ENCODE results near the gene ARTN.

Gene ARTN

DNA sequence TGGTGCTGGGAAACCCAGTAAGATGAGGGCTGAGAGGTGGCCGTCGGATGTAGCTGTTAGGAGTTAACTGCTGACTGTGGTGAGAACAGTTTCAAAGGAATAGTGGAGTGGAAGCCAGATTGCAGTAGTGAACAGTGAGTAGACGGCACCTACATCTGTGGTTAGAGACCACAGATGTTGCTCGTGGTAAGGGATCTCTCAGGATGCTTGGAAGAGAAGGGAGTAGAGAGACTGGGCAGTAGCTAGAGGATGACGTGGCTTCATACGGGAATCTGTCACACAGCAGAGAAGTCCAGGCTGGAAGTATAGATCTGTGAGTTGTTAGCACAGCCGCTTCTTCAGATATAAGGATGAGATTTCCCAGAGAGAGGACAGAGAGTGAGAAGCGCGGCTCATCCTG, 7.8 kb upstream of the ARTN start:
- no peak for DNase-seq

DNA sequence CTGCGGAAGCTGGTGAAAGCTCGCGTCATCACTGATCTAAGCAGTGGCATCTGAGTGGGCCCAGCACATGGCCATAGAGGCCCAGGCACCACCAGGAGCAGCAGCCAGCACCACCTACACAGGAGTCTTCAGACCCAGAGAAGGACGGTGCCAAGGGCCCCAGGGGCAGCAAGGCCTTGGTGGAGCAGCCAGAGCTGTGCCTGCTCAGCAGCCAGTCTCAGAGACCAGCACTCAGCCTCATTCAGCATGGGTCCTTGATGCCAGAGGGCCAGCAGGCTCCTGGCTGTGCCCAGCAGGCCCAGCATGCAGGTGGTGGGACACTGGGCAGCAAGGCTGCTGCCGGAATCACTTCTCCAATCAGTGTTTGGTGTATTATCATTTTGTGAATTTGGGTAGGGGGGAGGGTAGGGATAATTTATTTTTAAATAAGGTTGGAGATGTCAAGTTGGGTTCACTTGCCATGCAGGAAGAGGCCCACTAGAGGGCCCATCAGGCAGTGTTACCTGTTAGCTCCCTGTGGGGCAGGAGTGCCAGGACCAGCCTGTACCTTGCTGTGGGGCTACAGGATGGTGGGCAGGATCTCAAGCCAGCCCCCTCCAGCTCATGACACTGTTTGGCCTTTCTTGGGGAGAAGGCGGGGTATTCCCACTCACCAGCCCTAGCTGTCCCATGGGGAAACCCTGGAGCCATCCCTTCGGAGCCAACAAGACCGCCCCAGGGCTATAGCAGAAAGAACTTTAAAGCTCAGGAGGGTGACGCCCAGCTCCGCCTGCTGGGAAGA, 3.2 kb upstream of the ARTN start:
- no peak for DNase-seq

DNA sequence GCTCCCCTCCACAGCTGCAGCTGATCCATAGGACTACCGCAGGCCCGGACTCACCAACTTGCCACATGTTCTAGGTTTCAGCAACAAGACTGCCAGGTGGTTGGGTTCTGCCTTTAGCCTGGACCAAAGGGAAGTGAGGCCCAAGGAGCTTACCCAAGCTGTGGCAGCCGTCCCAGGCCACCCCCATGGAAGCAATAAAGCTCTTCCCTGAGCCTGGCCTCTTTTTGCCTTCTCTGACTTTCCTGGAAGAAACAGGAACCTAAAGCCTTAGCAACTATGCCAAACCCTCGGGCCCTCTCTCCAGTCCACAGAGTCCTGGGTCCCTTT, 2.7 kb upstream of the ARTN start:
- DNase-seq, result no peak

DNA sequence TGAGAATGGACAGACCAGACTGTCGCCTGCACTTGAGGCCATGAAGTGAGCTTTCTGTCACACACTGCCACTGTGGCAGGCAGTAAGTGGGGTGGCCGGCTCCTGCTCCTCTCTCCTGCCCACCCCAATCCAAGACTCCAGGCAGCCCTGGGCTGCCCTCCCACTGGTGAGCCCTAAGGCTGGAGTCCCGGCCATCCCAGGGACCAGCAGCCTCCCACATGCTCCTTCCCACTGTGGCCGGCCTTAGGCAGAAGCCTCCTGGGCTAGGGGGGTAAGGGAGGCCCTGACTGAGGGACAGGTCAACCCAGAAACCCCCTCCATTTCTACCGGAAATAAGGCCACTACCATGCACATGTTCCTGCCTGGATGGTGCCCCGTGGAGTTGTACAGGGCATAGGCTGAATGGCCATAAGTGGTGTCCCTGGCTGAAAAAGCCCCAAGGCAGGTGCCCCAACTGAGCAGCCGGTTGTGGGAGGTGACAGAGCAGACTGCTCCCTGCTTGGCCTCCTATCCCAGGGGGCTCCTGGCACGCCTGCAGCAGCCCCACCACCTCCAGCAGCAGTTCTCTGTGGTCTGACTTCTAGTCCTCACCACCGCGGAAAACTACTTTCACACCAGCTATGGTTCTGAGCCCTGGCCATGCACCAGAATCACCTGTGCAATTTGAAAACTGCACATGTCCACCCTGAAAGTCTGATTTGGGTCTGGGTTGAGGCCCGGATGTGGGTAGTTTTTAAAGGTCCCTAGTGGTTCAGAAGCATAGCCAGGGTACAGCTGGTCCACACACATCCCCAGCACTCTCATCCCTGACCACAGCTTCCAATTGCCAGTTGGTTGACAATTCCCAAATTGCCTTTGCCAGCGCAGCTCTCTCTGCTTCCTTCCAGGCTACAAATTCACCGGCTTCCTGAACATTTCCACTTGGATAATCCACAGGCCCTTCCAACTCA, 1.6 kb upstream of the ARTN start:
- DNase-seq, result no peak

DNA sequence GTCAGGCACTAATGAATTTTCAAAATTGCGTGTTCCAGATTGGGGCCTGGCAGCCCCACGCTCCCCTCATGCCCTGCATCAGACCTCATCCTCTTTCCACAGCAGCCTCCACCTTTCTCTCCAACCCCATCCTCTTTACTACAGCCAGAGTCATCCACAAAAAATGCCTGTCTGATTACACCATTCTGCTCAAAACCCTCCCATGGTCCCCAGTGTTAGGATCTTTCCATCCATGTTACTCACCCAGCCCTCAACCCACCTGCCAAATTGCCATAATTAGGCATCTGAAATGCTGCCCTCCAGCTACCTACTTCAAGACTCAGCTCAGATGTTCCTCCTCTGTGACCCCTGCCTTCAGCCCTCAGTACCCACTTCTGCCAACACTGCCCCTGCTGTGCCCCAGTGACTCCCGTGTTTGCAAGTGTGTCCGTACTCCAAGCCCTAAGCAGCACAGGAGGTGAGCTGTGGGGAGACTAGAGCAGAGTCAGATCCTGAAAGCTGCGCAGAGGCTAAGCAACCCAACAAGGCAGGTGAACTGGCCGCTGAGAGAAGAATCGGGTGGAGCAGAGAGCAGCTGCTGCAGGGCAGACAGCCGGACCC, 715 bp upstream of the ARTN start:
- peak; percentile 73 for DNase-seq

DNA sequence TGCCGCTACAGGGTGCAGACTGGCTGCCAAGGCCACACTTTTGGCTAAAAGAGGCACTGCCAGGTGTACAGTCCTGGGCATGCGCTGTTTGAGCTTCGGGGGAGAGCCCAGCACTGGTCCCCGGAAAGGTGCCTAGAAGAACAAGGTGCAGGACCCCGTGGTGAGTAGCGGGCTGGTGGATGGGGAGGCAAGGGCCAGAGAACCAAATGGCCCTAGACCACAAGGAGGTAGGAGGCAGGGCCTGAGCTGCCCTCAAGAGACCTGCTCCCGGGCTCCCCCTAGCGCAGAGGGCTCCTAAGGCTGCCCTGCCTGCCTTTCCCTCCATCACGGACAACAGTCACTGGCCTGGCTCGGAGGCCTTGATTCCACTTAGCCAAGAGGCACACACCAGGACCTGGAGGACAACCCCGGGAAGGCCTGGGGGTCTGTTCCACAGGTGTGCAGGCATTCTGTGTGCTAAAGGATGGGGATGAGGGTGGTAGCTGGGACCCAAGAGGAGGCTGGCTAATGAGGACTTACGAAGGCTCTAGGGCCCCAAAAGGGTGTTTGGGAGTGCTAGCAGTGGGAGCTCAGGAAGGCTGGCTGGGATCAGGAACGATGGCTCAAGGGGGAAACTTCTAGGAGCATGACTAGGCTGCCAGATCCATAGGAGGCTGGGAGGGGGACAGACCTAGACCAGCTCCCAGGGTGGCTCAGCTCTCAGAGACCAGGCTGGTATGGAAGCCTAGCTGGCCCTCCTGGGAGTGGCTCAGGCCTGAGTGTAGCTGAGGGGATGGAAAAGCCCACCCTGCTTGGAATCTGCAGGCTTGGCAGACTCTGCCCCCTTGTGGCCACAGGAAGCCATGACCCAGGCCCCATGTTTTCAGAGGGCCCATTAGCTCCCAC, 742 bp downstream of the ARTN start:
- DNase-seq, result peak; percentile 74

DNA sequence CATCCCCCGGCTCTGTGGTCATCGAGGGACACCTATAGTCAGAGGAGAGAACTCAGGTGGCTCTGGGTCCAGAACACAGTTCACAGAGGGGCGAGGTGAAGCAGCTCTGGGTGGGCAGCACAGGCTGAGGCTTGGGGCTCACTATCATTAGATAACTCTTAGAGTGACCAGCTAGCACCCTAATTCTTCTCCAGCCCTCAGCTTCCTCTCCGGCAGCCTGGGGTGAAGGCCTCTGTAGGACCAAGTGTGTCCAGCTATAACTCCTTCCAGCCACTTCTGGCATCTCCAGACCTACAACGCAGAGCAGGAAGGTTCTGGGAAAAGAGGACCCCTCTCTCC, 1.4 kb downstream of the ARTN start:
- DNase-seq, result no peak

DNA sequence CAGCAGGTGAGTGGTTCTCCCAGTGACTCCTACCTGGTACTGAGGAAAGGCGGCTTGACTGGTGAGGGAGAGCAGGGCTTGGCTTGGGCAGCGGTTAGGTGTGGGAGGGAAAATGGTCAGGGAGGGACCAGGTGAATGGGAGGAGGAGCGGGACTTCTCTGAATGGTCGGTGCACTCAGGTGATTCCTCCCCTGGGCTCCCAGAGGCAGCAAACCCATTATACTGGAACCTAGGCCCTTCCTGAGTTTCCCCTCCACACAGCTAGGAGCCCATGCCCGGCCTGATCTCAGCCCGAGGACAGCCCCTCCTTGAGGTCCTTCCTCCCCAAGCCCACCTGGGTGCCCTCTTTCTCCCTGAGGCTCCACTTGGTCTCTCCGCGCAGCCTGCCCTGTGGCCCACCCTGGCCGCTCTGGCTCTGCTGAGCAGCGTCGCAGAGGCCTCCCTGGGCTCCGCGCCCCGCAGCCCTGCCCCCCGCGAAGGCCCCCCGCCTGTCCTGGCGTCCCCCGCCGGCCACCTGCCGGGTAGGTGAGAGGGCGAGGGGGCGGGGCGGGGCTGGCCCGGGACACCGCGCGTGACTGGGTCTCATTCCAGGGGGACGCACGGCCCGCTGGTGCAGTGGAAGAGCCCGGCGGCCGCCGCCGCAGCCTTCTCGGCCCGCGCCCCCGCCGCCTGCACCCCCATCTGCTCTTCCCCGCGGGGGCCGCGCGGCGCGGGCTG, 2.3 kb downstream of the ARTN start:
- DNase-seq, result no peak

DNA sequence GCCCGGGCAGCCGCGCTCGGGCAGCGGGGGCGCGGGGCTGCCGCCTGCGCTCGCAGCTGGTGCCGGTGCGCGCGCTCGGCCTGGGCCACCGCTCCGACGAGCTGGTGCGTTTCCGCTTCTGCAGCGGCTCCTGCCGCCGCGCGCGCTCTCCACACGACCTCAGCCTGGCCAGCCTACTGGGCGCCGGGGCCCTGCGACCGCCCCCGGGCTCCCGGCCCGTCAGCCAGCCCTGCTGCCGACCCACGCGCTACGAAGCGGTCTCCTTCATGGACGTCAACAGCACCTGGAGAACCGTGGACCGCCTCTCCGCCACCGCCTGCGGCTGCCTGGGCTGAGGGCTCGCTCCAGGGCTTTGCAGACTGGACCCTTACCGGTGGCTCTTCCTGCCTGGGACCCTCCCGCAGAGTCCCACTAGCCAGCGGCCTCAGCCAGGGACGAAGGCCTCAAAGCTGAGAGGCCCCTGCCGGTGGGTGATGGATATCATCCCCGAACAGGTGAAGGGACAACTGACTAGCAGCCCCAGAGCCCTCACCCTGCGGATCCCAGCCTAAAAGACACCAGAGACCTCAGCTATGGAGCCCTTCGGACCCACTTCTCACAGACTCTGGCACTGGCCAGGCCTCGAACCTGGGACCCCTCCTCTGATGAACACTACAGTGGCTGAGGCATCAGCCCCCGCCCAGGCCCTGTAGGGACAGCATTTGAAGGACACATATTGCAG, 3.0 kb downstream of the ARTN start:
- DNase-seq, result no peak

DNA sequence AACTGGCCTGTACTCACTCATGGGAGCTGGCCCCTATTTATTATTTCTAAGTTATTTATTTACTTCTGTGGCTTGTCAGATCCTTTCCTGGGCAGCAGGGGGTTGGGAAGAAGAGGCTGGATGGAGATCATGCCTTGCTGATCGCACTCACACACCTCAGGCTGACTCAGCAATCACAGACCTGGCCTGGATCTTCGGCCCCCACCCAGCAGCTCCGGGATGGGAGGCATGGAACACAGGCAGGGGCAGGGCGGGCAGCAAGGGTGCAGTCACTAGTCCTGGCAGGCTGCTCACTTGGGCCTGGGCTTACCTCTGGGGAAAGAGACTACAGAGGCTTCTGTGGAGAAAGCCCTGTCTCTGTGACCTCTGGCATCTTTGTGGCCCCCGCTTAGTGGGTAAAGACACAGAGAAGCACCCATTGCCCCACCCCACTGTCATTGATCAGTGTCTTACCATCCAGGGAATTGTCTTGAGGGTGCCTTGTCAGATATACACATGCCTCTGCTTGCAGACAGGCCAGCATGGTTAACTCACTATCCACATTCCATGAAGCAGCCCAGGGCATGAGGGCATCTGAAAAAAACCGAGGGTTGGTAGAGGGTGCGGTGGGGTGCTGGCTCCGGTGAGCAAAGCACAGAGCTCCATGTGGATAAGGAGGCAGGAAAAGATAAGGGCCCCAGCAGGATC, 3.7 kb downstream of the ARTN start:
- no peak for DNase-seq

DNA sequence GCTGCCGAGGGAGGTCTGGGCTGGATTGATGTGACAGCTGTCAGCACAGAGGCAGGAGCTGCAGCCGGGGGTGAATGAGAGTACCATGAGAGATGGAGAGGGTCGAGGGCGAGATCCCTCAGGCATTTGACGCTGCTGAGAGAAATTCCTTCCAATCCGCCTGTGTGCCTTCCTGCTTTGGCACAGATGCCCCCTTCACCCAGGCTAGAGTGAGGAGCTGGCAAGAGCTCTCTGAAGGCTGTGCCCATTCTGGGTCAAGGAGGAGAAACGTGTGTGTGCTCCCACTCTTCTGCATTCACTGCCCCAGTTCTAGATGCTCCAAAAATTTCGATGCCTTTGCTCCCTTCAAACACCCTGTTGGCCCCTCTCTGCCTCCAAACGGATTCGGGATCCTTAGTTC, 4.8 kb downstream of the ARTN start:
- DNase-seq, result no peak

DNA sequence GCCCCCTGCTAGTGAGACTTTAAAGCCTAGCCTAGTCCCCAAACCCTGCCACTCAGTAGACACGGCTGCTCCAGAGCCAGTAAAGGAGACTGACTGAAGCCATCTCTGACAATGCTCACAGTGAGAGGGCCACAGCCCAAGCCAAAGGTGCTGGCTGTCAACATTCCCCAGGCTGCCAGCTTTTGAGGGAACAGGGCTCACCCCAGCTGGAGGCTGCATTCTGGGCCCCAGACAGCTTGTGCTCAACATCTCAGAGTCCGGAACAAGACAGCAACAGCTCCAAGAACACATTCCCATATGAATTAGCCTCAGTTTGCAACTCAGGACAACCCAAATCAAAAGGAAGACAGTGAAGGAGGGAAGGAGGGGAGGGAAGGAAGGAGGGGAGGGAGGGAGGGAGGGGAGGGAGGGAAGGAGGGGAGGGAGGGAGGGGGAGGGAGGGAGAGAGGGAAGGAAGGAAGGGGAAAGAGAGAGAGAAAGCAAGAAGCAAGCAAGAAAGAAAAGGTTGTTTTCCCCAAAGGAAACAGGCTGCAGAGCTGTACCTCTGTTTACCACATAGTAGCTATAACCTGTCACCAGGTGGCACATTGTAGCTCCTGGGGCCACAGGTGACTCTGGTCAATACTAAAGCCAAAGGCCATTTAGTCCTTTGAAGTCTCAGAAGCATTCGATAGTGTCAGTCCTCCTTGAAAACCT, 5.4 kb downstream of the ARTN start:
- DNase-seq, result no peak

DNA sequence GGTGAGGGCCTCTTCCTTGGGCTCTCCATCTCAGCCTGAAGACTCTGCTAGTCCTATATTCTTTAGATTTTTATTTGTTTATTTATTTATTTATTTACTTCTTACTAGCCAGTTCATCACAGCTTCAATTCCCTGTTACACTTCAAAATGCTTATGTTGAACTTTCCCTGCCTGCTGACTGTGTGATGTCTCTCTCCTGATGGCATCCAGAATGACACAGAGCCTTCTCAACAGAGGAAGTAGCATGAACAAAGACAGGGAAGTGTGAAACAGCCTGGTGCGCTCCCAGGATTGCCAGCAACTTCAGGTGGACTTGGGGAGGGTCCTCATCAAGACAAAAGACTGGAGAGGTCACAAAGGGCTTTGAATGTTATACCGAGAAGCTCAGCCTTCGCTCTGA, 8.8 kb downstream of the ARTN start:
- no peak for DNase-seq

DNA sequence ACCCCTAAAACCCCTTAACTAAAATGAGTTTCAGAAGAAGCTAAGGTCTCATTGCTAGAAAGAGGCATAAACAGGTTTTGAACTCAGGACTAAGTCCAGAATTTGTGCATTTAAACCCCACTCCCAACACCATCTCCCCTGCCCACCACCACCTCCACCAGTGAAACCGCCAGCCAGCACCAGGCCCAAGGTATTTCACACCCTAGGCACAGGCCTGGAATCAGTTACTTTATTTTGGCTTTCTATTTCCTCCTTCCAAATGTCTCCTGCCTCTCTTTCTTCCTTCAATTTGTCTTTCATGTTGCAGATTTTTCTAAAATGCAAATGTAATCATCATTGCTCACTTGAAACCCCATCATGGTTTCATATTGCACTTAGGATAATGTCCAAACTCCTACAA, 11.3 kb downstream of the ARTN start:
- DNase-seq, result no peak

DNA sequence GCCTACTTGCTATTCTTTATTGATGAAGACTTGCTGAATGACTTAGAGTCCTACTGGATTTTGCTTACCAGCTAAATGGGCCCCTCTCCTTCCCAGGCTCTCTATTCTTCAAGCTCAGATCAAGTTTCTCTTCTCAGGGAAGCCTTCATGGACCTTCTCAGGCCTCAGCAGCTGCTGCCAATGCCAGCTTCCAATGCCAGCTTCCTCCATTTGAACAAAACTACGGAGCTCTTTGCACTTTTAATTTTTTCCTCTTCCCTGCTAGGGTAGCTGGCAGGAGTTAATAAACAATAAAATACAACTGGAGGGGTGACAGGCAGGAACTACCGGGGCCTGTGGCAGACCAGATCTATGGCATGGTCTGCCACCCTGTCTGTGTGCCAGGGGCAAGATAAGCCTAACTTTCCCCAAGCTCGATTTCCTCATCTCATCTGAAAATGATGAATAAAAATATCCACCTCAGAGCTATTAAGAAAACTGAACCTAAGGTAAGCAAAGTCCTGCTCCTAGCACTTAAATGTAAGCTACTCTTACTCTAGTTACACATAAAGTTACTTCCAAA, 12.2 kb downstream of the ARTN start:
- peak; percentile 16 for DNase-seq

DNA sequence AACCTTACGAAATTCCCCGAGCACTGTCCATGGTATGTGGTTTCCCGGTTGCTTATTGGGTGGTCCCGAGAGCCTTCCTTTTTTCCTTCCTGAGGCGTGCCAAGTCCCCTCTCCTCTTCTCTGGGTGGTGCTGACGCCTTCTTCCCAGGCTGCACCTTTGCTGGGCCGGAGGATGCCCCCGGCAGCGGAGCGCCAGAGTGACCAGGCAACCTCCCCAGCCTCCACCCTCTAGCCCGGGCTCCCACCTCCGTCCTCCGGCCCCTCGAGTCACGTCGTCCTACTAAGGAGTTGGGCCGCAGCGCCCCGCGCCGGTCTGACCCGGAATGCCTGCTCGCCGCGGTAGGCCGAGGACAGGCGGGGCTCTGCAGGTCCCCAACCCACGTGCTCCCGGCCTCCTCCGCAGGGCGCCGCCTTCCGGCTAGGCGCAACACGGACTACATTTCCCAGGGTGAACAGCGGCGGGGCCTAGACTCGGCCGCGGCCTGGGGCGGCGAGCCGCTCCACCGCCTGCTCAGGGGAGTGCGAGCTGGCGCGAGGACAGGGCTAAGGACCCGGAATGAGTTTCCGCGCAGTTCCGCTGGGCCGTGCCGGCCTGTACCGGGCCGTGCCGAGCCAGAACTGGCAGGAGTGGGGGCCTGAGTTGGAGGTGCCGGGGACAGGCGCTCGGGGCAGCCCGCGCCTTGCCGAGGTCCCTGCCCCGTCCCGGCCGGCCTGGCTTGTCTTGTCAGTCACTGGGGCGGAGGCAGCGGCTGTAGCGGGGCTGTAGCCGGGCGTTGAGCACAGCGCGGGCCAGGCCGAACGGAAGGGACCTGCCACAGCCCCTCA, 12.8 kb downstream of the ARTN start, which contains the start of gene IPO13:
IPO13 (plus strand) TSS at position 715 of the 825 bp plus-strand sequence. CDS start 651 bp downstream, outside the sequence.
- peak; percentile 95 for DNase-seq

DNA sequence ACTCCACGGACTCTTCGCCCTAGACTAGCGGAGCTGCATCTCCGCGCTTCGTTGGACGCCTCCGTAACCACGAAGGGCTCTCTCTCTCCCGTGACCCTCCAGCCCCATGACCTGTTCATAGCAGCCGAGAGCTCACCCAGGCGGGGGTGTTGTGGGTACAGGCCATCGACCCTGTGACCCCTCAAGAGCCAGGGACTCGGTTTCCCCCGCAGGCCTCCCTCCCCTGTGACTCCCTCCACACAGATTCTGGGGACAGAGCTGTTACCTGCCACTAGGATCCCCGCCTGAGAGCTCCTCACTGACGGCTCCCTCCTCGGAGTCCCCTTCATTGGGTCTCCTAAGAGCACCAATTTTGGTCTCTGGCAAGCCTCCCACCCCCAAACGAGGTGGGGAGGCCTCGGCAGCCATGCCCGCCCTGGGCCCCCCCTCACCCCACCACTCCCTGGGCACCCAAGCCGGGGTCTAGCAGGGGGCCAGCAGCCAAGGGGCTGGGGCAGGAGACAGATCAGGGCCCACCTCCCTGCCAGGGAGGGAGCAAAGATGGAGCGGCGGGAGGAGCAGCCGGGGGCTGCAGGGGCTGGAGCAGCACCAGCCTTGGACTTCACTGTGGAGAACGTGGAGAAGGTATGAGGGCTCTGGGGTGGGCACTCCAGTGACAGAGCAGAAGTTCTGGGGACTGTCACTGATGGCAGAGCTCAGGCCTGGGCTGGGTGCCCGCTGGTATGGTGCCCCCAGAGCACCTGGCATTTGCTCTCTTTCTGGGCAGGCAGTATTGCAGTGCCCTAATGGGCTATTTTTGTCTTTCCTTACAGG, 13.7 kb downstream of the ARTN start:
- DNase-seq, result peak; percentile 25

DNA sequence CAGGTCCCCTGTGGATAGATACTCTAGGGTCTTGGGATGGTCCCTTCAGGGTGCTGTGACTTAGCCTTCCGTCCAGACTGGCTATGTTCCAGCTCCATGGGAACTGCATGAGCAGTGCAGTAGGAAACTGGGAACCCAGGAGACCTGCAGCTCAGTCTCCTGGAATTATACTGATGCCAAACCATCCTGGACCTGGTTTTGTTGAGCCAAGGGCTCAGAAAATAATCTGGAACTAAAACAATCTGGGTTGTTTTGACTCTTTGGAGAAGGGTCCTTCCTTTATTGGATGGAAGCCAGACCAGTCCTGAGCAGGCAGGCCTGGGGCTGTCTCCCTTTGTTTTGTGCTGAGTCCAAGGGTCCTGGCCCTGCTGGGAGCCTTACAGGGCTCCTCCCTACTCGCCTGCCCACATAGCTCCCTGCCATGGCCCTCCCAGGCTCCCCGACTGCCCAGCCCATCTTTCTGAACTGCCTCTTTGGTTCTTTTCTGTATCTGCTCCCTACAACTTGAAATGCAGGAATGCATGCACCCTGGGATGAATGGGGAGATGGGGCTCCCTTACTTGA, 14.4 kb downstream of the ARTN start:
- no peak for DNase-seq
